ENCODE data around the gene TWF2. TPM values are rescaled to one million over a fixed set of nuclear protein-coding genes. Genes with fewer than 3 reads are reported as not detected.

Gene TWF2
- polyA plus RNA-seq, 2 of the 4 experiments (the other 2 are of a cell fraction): 36.8 to 53.6 TPM

- DNase-seq (ENCODE audit: low read depth in 1 of 2, low spot score in 1 of 2) (no peak), FAIRE-seq (no peak), ATAC-seq (no peak)
- WGBS (ENCODE audit: missing lambda C conversion rate): 96% methylated on average over 4 of the region's 4 CpGs
- Histone ChIP-seq H3K4me2 (no peak overlapping the region), H3K27ac (no peak overlapping the region), H3K9me3 (no peaks in the 10 kb centered on the region), H3K4me3 (no peak overlapping the region), H3K4me1 (no peaks in the 10 kb centered on the region)
- ChIA-PET POLR2A (no interaction called here), CTCF (interaction anchor here (1.2 kb wide), 1 partner anchor 38 kb away, joined by 4 read pairs; no protein-coding TSS in a partner anchor)
- TF ChIP-seq TFCP2L1 (CRISPR knock-in tag; IDR thresholded peaks at IDR 0.05): no peak
- no peak for TF ChIP-seq PHF8 (IDR thresholded peaks at IDR 0.05; ENCODE audit: borderline replicate concordance, low read depth)
- TF ChIP-seq SREBF2 (IDR thresholded peaks at IDR 0.05): no peak
- no peak for TF ChIP-seq CHD2 (IDR thresholded peaks at IDR 0.05; ENCODE audit: low read length, partially characterized antibody)
- TF ChIP-seq FOXS1 (CRISPR knock-in tag; IDR thresholded peaks at IDR 0.05): no peak
- no peak for TF ChIP-seq NPAS2 (CRISPR knock-in tag; IDR thresholded peaks at IDR 0.05; ENCODE audit: borderline replicate concordance)
- no peak for TF ChIP-seq CHD4 (IDR thresholded peaks at IDR 0.05; ENCODE audit: borderline replicate concordance)
- no peak for TF ChIP-seq RARB (CRISPR knock-in tag; IDR thresholded peaks at IDR 0.05)
- no peak for TF ChIP-seq ZFP36 (IDR thresholded peaks at IDR 0.05; ENCODE audit: borderline replicate concordance, partially characterized antibody)
- no peak for TF ChIP-seq ZSCAN20 (CRISPR knock-in tag; IDR thresholded peaks at IDR 0.05)
- no peak for TF ChIP-seq POLR2AphosphoS2 (conservative IDR thresholded peaks at IDR 0.05; ENCODE audit: low read length)
- no peak for TF ChIP-seq ELK1 (IDR thresholded peaks at IDR 0.05; ENCODE audit: low read depth, low read length)
- no peak for TF ChIP-seq MYC (IDR thresholded peaks at IDR 0.05; ENCODE audit: borderline replicate concordance, low read length)
Measured at GRCh38 chr3:52257911-52258310, 19.0 kb upstream of the TWF2 start.

DNA sequence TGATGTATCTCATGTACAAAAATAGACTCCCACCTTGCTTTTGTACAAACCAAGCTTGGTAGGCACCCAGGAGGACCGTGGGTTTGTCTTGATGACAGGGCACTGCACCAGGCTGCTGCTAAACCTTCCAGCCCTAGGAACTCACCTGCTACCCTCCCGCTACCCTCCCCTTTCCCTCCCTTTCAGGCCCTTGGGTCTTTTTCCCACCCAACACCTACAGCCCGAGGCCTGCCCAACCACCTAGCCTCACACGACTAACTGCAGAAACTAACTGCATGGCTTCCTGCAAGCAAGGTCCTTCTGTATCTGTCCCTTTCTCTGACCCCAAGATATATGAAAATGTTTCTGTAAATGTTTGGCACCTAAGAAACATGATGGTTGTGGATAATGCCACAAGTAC is 17.7 kb upstream of the TWF2 start:
- ATAC-seq (no peak), DNase-seq (ENCODE audit: low read depth in 1 of 2, low spot score in 1 of 2) (no peak), FAIRE-seq (no peak)
- Histone ChIP-seq H3K9me3 (no peaks in the 10 kb centered on the region), H3K4me2 (no peak overlapping the region), H3K27ac (no peak overlapping the region), H3K4me1 (no peaks in the 10 kb centered on the region), H3K4me3 (no peak overlapping the region)
- CTCF ChIA-PET: interaction anchor here (1.0 to 1.5 kb wide), 3 partner anchors 26 to 35 kb away, joined by 3 to 6 read pairs (median 6); no protein-coding TSS in a partner anchor
- 90% methylated on average over 4 of the region's 4 CpGs for WGBS (ENCODE audit: missing lambda C conversion rate)
- TF ChIP-seq RARB (CRISPR knock-in tag; IDR thresholded peaks at IDR 0.05) (no peak), HOXA7 (CRISPR knock-in tag; IDR thresholded peaks at IDR 0.05) (no peak), CHD2 (IDR thresholded peaks at IDR 0.05; ENCODE audit: low read length, partially characterized antibody) (no peak)
- POLR2A ChIA-PET: no interaction called here

- no peak overlapping the region for H3K27ac ChIP-seq
- DNase-seq (ENCODE audit: low read depth in 1 of 2, low spot score in 1 of 2) (no peak), ATAC-seq (no peak), FAIRE-seq (no peak)
- 63% methylated on average over 3 of the region's 3 CpGs for WGBS (ENCODE audit: missing lambda C conversion rate)
- ChIA-PET CTCF (interaction anchor here (0.7 to 1.5 kb wide), 5 partner anchors 22 to 35 kb away, joined by 3 to 6 read pairs (median 3); partner anchors contain the start of gene WDR82), POLR2A (no interaction called here)
- no peaks in the 10 kb centered on the region for H3K4me1 ChIP-seq
- H3K9me3 ChIP-seq: no peaks in the 10 kb centered on the region
- TF ChIP-seq E2F6 (IDR thresholded peaks at IDR 0.05; ENCODE audit: borderline replicate concordance, low read depth) (no peak), HES2 (IDR thresholded peaks at IDR 0.05) (no peak), NPAS2 (CRISPR knock-in tag; IDR thresholded peaks at IDR 0.05; ENCODE audit: borderline replicate concordance) (no peak), FOXS1 (CRISPR knock-in tag; IDR thresholded peaks at IDR 0.05) (no peak), RAD21 (conservative IDR thresholded peaks at IDR 0.05 in 1 of 2, IDR thresholded peaks at IDR 0.05 in 1 of 2) (no peak), SREBF2 (IDR thresholded peaks at IDR 0.05) (no peak), CBX8 (IDR thresholded peaks at IDR 0.05) (no peak)
- no peak overlapping the region for H3K4me3 ChIP-seq
- H3K4me2 ChIP-seq: no peak overlapping the region
Measured at GRCh38 chr3:52256159-52256558, 17.2 kb upstream of the TWF2 start.

DNA sequence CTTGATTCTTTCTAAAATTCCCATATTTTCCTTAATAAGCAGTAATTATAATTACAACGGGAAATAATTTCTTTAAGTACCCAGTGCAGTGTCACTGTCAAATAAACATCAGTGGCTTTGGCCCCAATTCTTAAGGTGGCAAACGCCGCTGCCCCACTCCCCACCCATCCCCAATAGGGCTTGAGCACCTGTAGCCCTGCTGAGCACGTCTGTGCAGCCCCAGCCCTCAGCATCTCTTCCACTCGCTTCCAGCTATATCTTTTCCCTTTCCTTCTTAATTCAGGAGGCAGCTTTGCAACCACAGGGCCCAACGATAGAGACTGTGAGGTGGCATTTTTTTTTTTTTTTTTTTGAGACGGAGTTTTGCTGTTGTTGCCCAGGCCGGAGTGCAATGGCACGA is 15.7 kb upstream of the TWF2 start:
- no peak overlapping the region for H3K4me3 ChIP-seq
- ChIA-PET CTCF (no interaction called here), POLR2A (no interaction called here)
- H3K27ac ChIP-seq: no peak overlapping the region
- H3K4me1 ChIP-seq: no peaks in the 10 kb centered on the region
- TF ChIP-seq FOSB (CRISPR knock-in tag; IDR thresholded peaks at IDR 0.05): no peak
- no peak for TF ChIP-seq MYC (IDR thresholded peaks at IDR 0.05; ENCODE audit: borderline replicate concordance, low read length)
- no peak for TF ChIP-seq CBX8 (IDR thresholded peaks at IDR 0.05)
- no peak for TF ChIP-seq ZSCAN20 (CRISPR knock-in tag; IDR thresholded peaks at IDR 0.05)
- TF ChIP-seq, protein P1, sequence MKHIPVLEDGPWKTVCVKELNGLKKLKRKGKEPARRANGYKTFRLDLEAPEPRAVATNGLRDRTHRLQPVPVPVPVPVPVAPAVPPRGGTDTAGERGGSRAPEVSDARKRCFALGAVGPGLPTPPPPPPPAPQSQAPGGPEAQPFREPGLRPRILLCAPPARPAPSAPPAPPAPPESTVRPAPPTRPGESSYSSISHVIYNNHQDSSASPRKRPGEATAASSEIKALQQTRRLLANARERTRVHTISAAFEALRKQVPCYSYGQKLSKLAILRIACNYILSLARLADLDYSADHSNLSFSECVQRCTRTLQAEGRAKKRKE (CRISPR knock-in tag; IDR thresholded peaks at IDR 0.05; ENCODE audit: low read depth): no peak
- TF ChIP-seq HES2 (IDR thresholded peaks at IDR 0.05): no peak
- no peak for TF ChIP-seq MAFK (IDR thresholded peaks at IDR 0.05; ENCODE audit: partially characterized antibody)
- TF ChIP-seq CHD2 (IDR thresholded peaks at IDR 0.05; ENCODE audit: low read length, partially characterized antibody): no peak
- TF ChIP-seq PBX3 (IDR thresholded peaks at IDR 0.05): no peak
- TF ChIP-seq JUNB (IDR thresholded peaks at IDR 0.05): no peak
- no peak for TF ChIP-seq RFX5 (IDR thresholded peaks at IDR 0.05)
- TF ChIP-seq TFCP2L1 (CRISPR knock-in tag; IDR thresholded peaks at IDR 0.05): no peak
- TF ChIP-seq KDM5A (IDR thresholded peaks at IDR 0.05): no peak
- TF ChIP-seq RNF2 (IDR thresholded peaks at IDR 0.05; ENCODE audit: borderline replicate concordance, low read depth): no peak
- ATAC-seq: no peak
- DNase-seq (ENCODE audit: low read depth in 1 of 2, low spot score in 1 of 2): no peak
- WGBS (ENCODE audit: missing lambda C conversion rate): 94% methylated on average over 9 of the region's 9 CpGs
- no peaks in the 10 kb centered on the region for H3K9me3 ChIP-seq
- no peak for FAIRE-seq
- H3K4me2 ChIP-seq: no peak overlapping the region

Measured in A549 (cell line).